ENCODE measurements around the gene USP5. TPM values are rescaled to one million over a fixed set of nuclear protein-coding genes. Genes with fewer than 3 reads are reported as not detected.

Gene USP5
- total RNA-seq, 1 experiment from 2014 or later: 107 TPM

DNA sequence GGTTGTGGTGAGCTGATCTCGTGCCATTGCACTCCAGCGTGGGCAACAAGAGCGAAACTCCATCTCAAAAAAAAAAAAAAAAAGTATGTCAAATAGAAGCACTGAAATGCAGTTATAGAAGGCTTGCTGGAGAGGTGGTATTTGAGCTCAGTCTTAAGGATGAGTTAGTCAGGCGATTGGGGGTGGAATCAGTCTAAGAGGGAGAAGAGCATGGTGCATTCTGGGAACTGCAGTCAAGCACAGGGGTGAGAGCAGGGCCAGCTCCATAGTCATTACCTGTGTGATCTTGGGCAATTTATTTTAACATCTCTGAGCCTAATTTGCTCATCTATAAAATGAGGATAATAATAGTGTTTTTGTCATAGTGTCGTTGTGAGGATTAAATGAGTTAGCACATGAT, 17.1 kb upstream of the USP5 start:
- Histone ChIP-seq H2AFZ (ENCODE audit: low read length) (no peak overlapping the region), H4K20me1 (ENCODE audit: low read length) (no peaks in the 10 kb centered on the region), H3K4me3 (ENCODE audit: low read length) (no peak overlapping the region), H3K27ac (ENCODE audit: low read length) (no peak overlapping the region), H3K9me2 (replicated peaks; ENCODE audit: low read length) (no peaks in the 10 kb centered on the region), H3K9me3 (ENCODE audit: low read length) (no peaks in the 10 kb centered on the region), H3K9ac (ENCODE audit: low read length) (no peak overlapping the region), H3K4me2 (ENCODE audit: low read length) (no peak overlapping the region), H3K4me1 (ENCODE audit: insufficient read depth, low read length) (no peaks in the 10 kb centered on the region), H3K27me3 (ENCODE audit: low read length) (no peaks in the 10 kb centered on the region), H3K36me3 (ENCODE audit: low read depth, low read length) (no peaks in the 10 kb centered on the region), H3K79me2 (ENCODE audit: low read length) (no peaks in the 10 kb centered on the region), H3F3A (ENCODE audit: low read length, unreplicated experiment) (no peaks in the 10 kb centered on the region)
- intact Hi-C loops (cut with micrococcal nuclease): no loop called here
- ATAC-seq (no peak), DNase-seq (no peak)
- BruUV-seq (replicated peaks): no TSS peak
- TF ChIP-seq CTCF (conservative IDR thresholded peaks at IDR 0.05; ENCODE audit: low read depth, low read length): no peak
- no peak for TF ChIP-seq EZH2phosphoT487 (IDR thresholded peaks at IDR 0.05; ENCODE audit: borderline replicate concordance, low read length)
- no peak for TF ChIP-seq EZH2 (IDR thresholded peaks at IDR 0.05; ENCODE audit: low read length, unreplicated experiment)
- POLR2A ChIA-PET (ENCODE audit: unreplicated experiment): no interaction called here
- CTCF ChIA-PET: interaction anchor here (0.6 to 0.7 kb wide), 2 partner anchors 17 to 111 kb away, joined by 3 to 4 read pairs; partner anchors contain the start of gene COPS7A

DNA sequence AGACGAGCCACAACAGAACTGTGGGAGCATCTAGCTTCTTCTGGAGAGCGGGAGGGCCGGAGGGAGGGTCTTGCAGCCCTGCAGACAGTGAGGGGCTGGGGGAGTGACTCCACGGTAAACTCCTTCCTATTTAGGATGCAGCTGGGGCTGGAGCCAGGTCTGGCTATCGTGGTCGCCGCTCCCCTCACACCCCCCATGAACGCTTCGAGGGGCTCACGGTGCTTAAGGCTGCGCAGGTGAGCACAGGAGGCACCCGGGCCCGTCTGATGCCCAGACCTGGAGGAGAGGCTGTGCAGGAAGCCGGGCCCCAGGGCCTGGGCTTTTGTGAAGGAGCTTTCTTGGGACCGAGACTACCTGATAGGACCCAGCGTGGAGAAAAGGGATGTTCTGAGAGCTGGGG, 15.1 kb upstream of the USP5 start:
- H3K9me2 ChIP-seq (replicated peaks; ENCODE audit: low read length): no peaks in the 10 kb centered on the region
- H3K9ac ChIP-seq (ENCODE audit: low read length): no peak overlapping the region
- H3K4me3 ChIP-seq (ENCODE audit: low read length): no peak overlapping the region
- no peaks in the 10 kb centered on the region for H3K79me2 ChIP-seq (ENCODE audit: low read length)
- H3K4me1 ChIP-seq (ENCODE audit: insufficient read depth, low read length): no peaks in the 10 kb centered on the region
- intact Hi-C loops (cut with micrococcal nuclease): no loop called here
- no peak overlapping the region for H2AFZ ChIP-seq (ENCODE audit: low read length)
- ATAC-seq: no peak
- no peaks in the 10 kb centered on the region for H3F3A ChIP-seq (ENCODE audit: low read length, unreplicated experiment)
- no peaks in the 10 kb centered on the region for H4K20me1 ChIP-seq (ENCODE audit: low read length)
- no peaks in the 10 kb centered on the region for H3K27me3 ChIP-seq (ENCODE audit: low read length)
- H3K27ac ChIP-seq (ENCODE audit: low read length): no peak overlapping the region
- ChIA-PET CTCF (no interaction called here), POLR2A (ENCODE audit: unreplicated experiment) (interaction anchor here (0.6 kb wide), 1 partner anchor 14 kb away, joined by 4 read pairs; the partner anchor contains the start of gene CDCA3)
- no peak overlapping the region for H3K4me2 ChIP-seq (ENCODE audit: low read length)
- no peaks in the 10 kb centered on the region for H3K36me3 ChIP-seq (ENCODE audit: low read depth, low read length)
- no peak for TF ChIP-seq CTCF (conservative IDR thresholded peaks at IDR 0.05; ENCODE audit: low read depth, low read length)
- no peak for TF ChIP-seq EZH2phosphoT487 (IDR thresholded peaks at IDR 0.05; ENCODE audit: borderline replicate concordance, low read length)
- no peak for TF ChIP-seq EZH2 (IDR thresholded peaks at IDR 0.05; ENCODE audit: low read length, unreplicated experiment)
- no peaks in the 10 kb centered on the region for H3K9me3 ChIP-seq (ENCODE audit: low read length)
- BruUV-seq (replicated peaks): no TSS peak
- DNase-seq: no peak

DNA sequence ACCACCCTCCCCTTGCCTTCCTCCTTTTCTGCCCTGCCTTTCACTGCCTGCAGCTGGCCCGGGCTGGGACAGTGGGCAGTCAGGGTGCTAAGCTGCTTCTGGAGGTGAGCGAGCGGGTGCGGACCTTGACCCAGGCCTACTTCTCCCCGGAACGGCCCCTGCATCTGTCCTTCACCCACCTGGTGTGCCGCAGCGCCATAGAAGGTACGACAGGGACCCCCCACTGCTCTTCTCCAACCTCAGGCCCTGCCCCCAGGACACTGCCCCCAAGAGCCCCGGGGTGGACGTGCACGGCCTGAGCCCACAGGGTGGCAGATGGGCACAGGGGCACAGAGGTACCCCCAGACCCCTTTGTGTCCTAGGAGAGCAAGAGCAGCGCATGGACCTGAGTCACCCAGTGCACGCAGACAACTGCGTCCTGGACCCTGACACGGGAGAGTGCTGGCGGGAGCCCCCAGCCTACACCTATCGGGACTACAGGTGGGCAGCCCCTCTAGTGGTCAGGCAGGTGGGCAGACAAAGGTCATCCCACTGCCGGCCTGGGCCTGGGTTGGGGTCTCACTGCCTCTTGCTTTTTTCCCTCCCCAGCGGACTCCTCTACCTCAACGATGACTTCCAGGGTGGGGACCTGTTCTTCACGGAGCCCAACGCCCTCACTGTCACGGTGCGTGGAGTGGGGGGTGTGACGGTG, 14.4 kb upstream of the USP5 start:
- POLR2A ChIA-PET (ENCODE audit: unreplicated experiment): interaction anchor here (0.6 kb wide), 1 partner anchor 14 kb away, joined by 4 read pairs; the partner anchor contains the start of gene CDCA3
- no peak for TF ChIP-seq EZH2phosphoT487 (IDR thresholded peaks at IDR 0.05; ENCODE audit: borderline replicate concordance, low read length)

More for the DNA sequence above, 14.4 kb upstream of the USP5 start:
- no peaks in the 10 kb centered on the region for H3K4me1 ChIP-seq (ENCODE audit: insufficient read depth, low read length)
- H2AFZ ChIP-seq (ENCODE audit: low read length): no peak overlapping the region
- no peak overlapping the region for H3K4me2 ChIP-seq (ENCODE audit: low read length)
- no peaks in the 10 kb centered on the region for H4K20me1 ChIP-seq (ENCODE audit: low read length)
- no peaks in the 10 kb centered on the region for H3K27me3 ChIP-seq (ENCODE audit: low read length)
- no peaks in the 10 kb centered on the region for H3F3A ChIP-seq (ENCODE audit: low read length, unreplicated experiment)
- no peaks in the 10 kb centered on the region for H3K9me3 ChIP-seq (ENCODE audit: low read length)
- H3K79me2 ChIP-seq (ENCODE audit: low read length): no peaks in the 10 kb centered on the region
- no peak overlapping the region for H3K9ac ChIP-seq (ENCODE audit: low read length)
- no peak overlapping the region for H3K27ac ChIP-seq (ENCODE audit: low read length)
- DNase-seq: no peak
- ATAC-seq: no peak
- CTCF ChIA-PET: no interaction called here
- no peaks in the 10 kb centered on the region for H3K36me3 ChIP-seq (ENCODE audit: low read depth, low read length)
- no TSS peak for BruUV-seq (replicated peaks)
- no peak overlapping the region for H3K4me3 ChIP-seq (ENCODE audit: low read length)
- intact Hi-C loops (cut with micrococcal nuclease): no loop called here
- H3K9me2 ChIP-seq (replicated peaks; ENCODE audit: low read length): no peaks in the 10 kb centered on the region

Data from PC-3 (cell line).